Nephron (organoid): ENCODE measurements around the gene DPP9.
A peak's percentile ranks its signal among the peaks of the same experiment; 100 is the strongest.

Experiments used
- H3K27ac Mint-ChIP-seq, 3 experiments: 2 replicates each; pipeline ENCODE4 v1.8.0; 2020; ENCODE audit warnings: mixed read lengths in 3 of 3, mild to moderate bottlenecking in 2 of 3, moderate library complexity in 1 of 3
- H3K27me3 Mint-ChIP-seq: 2 replicates; pipeline ENCODE4 v1.8.0; 2021; ENCODE audit warnings: low read depth, mild to moderate bottlenecking, moderate library complexity, mixed read lengths
- H3K36me3 Mint-ChIP-seq: 2 replicates; pipeline ENCODE4 v1.8.0; 2020; ENCODE audit warnings: low read depth, mixed read lengths
- H3K4me1 Mint-ChIP-seq: 2 replicates; pipeline ENCODE4 v1.8.0; 2020; ENCODE audit warnings: mixed read lengths
- H3K4me3 Mint-ChIP-seq, 3 experiments: 2 replicates each; pipeline ENCODE4 v1.8.0; 2020; ENCODE audit warnings: mild to moderate bottlenecking in 3 of 3, mixed read lengths in 3 of 3, moderate library complexity in 2 of 3
- H3K9me3 Mint-ChIP-seq: 2 replicates; pipeline ENCODE4 v1.8.0; 2020; ENCODE audit warnings: mixed read lengths
- TF ChIP-seq, protein P1 (sequence below), 3 experiments: fragments of 200-600 bp; sonication (generic); IDR thresholded peaks; one replicate each; pipeline ENCODE4 v1.5.0; 2021; ENCODE audit warnings: antibody characterized with exemption in 3 of 3; ENCODE audit not compliant: unreplicated experiment in 3 of 3

The DPP9 gene

DNA sequence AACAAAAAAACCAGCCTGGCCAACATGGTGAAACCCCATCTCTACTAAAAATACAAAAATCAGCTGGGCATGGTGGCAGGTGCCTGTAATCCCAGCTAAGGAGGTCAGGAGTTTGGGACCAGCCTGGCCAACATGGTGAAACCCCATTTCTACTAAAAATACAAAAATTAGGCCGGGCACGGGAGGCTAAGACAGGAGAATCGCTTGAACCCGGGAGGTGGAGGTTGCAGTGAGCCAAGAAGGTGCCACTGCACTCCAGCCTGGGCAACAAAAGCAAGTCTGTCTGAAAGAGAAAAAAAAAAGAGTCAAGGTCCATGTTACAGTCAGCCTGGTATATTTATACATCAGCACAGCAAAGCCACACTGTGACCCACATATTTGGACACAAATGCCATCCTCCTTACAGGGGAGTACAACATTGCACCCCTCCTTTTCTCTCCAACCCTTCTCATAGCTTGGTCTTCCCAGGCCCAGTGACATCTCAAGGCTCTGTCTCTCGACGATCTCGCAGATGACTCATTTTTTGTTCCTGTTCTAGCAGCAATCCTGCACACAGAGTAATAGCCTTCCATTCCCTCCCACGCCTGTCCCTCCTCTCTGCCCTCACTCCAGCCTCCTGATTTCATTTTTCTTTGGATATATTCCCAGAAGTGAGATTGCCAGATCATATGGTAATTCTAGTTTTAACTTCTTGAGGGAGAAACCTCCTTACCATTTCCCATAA is 21.0 kb upstream of the DPP9 start:
- peak overlapping the region in 2 of 3 experiments; percentile 37 to 51 for H3K4me3 Mint-ChIP-seq
- TF ChIP-seq, protein P1, sequence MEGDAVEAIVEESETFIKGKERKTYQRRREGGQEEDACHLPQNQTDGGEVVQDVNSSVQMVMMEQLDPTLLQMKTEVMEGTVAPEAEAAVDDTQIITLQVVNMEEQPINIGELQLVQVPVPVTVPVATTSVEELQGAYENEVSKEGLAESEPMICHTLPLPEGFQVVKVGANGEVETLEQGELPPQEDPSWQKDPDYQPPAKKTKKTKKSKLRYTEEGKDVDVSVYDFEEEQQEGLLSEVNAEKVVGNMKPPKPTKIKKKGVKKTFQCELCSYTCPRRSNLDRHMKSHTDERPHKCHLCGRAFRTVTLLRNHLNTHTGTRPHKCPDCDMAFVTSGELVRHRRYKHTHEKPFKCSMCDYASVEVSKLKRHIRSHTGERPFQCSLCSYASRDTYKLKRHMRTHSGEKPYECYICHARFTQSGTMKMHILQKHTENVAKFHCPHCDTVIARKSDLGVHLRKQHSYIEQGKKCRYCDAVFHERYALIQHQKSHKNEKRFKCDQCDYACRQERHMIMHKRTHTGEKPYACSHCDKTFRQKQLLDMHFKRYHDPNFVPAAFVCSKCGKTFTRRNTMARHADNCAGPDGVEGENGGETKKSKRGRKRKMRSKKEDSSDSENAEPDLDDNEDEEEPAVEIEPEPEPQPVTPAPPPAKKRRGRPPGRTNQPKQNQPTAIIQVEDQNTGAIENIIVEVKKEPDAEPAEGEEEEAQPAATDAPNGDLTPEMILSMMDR (IDR thresholded peaks at IDR 0.05; ENCODE audit: unreplicated experiment in 3 of 3): no peak
- H3K9me3 Mint-ChIP-seq: no peaks in the 10 kb centered on the region

DNA sequence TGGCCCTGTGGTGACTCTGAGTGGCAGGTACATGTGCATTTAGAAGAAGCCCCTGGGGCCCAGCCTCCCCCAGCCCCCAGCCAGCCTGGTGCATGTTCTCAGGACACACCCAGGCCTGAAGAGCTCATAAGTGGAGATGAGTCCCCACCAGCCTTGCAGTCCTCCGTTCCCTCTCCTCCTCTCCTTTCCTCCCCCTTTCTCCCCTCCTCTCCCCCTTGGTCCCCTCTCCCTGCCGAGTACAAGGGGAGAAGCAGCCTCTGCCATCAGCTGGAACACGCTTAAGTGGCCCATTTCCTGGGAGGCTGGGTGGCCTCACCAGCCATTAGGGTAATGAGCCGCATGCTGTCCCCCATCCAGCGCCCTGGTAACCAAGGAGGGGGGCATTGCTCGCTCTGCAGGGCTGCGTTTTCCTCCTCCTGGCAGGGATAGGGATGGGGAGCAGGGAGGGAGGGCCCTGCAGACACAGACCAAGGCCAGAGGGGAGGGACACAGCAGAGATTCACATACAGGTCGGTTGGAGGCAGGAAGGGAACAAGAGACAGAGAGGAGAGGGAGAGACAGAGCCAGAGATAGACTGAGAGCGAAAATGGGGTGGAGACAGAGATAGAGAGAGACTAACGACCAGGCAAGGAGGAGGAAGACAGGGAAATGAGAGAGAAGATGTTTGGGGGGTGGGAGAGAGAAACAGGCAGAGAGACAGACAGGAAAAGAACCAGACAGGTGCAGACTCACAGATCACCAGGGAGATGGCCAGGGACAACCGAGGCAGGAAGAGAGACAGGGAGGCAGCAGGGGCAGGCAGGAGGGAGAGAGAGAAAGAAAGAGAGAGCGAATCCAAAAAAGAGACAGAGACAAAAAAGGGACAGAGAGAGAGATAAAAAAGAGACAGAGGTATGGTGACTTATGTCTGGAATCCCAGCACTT is 19.3 kb upstream of the DPP9 start:
- H3K4me1 Mint-ChIP-seq: peaks cover 32% of the 10 kb centered on the region
- H3K27me3 Mint-ChIP-seq: peaks cover 15% of the 10 kb centered on the region
- no peaks in the 10 kb centered on the region for H3K36me3 Mint-ChIP-seq
- no peaks in the 10 kb centered on the region for H3K9me3 Mint-ChIP-seq
- TF ChIP-seq, protein P1 (IDR thresholded peaks at IDR 0.05; ENCODE audit: unreplicated experiment in 3 of 3): no peak
- H3K4me3 Mint-ChIP-seq: peak overlapping the region in 2 of 3 experiments; percentile 2 to 39
- peak overlapping the region in 2 of 3 experiments; percentile 65 to 75 for H3K27ac Mint-ChIP-seq

More for the DNA sequence above, 21.0 kb upstream of the DPP9 start:
- peaks cover 40% of the 10 kb centered on the region for H3K4me1 Mint-ChIP-seq
- peak overlapping the region; percentile 28 to 94 (median 91) for H3K27ac Mint-ChIP-seq
- peaks cover 9% of the 10 kb centered on the region for H3K27me3 Mint-ChIP-seq
- no peaks in the 10 kb centered on the region for H3K36me3 Mint-ChIP-seq

DNA sequence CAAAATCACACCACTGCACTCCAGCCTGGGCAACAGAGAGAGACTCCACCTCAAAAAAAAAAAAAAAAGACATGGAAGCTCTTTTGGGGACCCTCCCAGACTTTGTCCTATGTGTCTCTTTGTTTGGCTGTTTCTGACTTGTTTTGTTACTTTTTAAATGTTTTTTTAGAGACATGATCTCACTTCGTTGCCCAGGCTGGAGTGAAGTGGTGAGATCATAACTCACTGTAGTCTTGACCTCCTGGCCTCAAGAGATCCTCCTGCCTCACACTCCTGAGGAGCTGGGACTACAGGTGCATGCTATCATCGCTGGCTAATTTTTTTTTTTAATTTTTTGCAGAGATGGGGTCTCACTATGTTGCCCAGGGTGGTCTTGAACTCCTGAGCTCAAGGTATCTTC is 16.4 kb upstream of the DPP9 start:
- TF ChIP-seq, protein P1 (IDR thresholded peaks at IDR 0.05; ENCODE audit: unreplicated experiment in 3 of 3): no peak
- H3K36me3 Mint-ChIP-seq: no peaks in the 10 kb centered on the region
- no peaks in the 10 kb centered on the region for H3K9me3 Mint-ChIP-seq
- no peak overlapping the region for H3K4me3 Mint-ChIP-seq
- H3K27ac Mint-ChIP-seq: no peak overlapping the region
- peaks cover 15% of the 10 kb centered on the region for H3K27me3 Mint-ChIP-seq
- peaks cover 21% of the 10 kb centered on the region for H3K4me1 Mint-ChIP-seq

DNA sequence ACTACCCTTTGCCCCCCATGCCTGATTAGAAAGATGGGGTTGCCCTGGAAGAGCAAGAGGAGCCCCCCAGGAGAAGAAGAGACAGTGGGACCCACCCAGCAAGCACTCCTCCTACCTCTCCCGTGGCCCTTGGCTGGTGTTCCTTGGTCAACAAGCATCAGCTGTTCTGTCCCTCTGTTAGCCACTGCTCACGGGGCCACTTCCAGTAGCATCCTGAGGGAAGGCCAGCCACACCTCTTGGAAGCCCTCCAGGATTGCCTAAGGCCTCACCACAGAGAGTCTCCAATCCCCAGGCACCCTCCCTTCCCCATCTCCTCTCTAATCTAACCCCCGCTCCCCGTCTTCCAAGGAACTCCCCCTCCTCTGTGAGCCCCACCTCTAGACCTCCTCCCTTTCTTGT is 15.1 kb upstream of the DPP9 start:
- Mint-ChIP-seq H3K27ac (no peak overlapping the region), H3K4me1 (peaks cover 14% of the 10 kb centered on the region), H3K36me3 (no peaks in the 10 kb centered on the region), H3K9me3 (no peaks in the 10 kb centered on the region), H3K4me3 (no peak overlapping the region), H3K27me3 (peaks cover 23% of the 10 kb centered on the region)
- TF ChIP-seq, protein P1 (IDR thresholded peaks at IDR 0.05; ENCODE audit: unreplicated experiment in 3 of 3): no peak

DNA sequence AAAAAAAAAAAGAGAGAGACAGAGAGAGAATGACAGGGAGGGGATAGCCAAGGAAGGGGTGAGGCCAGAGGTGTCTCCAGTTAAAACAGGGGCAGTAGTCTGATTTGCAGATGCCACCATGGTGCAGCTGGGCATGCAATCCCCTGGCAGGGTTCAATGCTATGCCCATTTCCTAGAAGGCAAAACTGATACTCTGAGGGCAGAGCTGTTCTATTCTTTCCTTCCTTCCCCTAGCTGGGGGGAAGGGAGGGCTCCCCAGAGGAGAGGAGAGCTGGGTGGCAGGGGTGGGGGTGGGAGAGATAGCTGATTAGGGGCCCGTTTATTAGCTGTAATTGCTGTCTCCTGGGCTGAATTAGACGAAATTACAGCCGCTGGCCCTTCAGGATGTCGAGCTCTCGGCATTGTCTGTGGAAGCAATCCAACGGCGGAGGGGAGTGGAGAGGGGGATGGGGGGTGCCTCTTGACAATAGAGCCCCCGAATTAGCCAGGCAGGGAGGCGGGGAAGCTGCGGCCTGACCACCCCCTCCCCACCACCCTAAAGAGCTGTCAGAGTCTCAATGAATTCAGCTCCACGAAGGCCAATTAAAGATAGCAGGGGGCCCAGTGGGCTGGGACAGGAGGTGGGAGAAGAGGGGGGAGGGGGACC is 14.4 kb upstream of the DPP9 start:
- H3K27ac Mint-ChIP-seq: no peak overlapping the region
- TF ChIP-seq, protein P1 (IDR thresholded peaks at IDR 0.05; ENCODE audit: unreplicated experiment in 3 of 3): no peak
- peaks cover 28% of the 10 kb centered on the region for H3K27me3 Mint-ChIP-seq

More for the DNA sequence above, 14.4 kb upstream of the DPP9 start:
- no peak overlapping the region for H3K4me3 Mint-ChIP-seq
- no peaks in the 10 kb centered on the region for H3K9me3 Mint-ChIP-seq
- no peaks in the 10 kb centered on the region for H3K36me3 Mint-ChIP-seq
- peaks cover 10% of the 10 kb centered on the region for H3K4me1 Mint-ChIP-seq
